Gastroesophageal sphincter (tissue), 4 donors: ENCODE measurements around the gene GPHA2. TPM values are rescaled to one million over a fixed set of nuclear protein-coding genes. Genes with fewer than 3 reads are reported as not detected.

Experiments used
- ATAC-seq: fragments of 150-250 bp; one replicate; pipeline ENCODE4 v1.9.1; 2016; ENCODE audit warnings: mild to moderate bottlenecking, moderate library complexity
- H3K27ac ChIP-seq, 4 donors: fragments of 200-600 bp; sonication (generic) in 3 of 4; 1 replicate in 3 of 4; 2 replicates in 1 of 4; pipeline ENCODE4 v1.5.1; 2016 to 2019
- H3K27me3 ChIP-seq: fragments of 200-600 bp; sonication (generic); one replicate; pipeline ENCODE4 v1.5.1; 2019
- H3K36me3 ChIP-seq, 2 donors: fragments of 200-600 bp; sonication (generic); one replicate each; pipeline ENCODE4 v1.5.1; 2019; ENCODE audit warnings: control low read depth in 1 of 2
- H3K4me1 ChIP-seq, 3 donors: fragments of 200-600 bp; sonication (generic); 1 replicate in 2 of 3; 2 replicates in 1 of 3; pipeline ENCODE4 v1.5.1; 2016 to 2019; ENCODE audit warnings: control low read depth in 2 of 3
- H3K4me3 ChIP-seq, 2 donors: fragments of 200-600 bp; sonication (generic); one replicate each; pipeline ENCODE4 v1.5.1; 2019; ENCODE audit warnings: mild to moderate bottlenecking in 1 of 2, moderate library complexity in 1 of 2
- H3K9me3 ChIP-seq, 3 donors: fragments of 200-600 bp; sonication (generic); one replicate each; pipeline ENCODE4 v1.5.1; 2017 to 2019; ENCODE audit warnings: control low read depth in 2 of 3
- CTCF ChIP-seq, 4 experiments: fragments of 200-600 bp in 2 of 4; fragments of 450-650 bp in 2 of 4; sonication (generic) in 1 of 4; IDR thresholded peaks; one replicate each; pipeline ENCODE4 v1.5.1; 2017 to 2019; ENCODE audit warnings: antibody characterized with exemption in 4 of 4, mild to moderate bottlenecking in 2 of 4, moderate library complexity in 2 of 4
- EP300 ChIP-seq: sonication (generic); formaldehyde crosslinking; IDR thresholded peaks from one replicate; pipeline ENCODE4 v1.6.1; 2017; ENCODE audit warnings: antibody characterized with exemption, mild to moderate bottlenecking
- POLR2A ChIP-seq, 2 donors: fragments of 450-650 bp; IDR thresholded peaks; one replicate each; pipeline ENCODE4 v1.6.1; 2017; ENCODE audit warnings: antibody characterized with exemption in 2 of 2, mild to moderate bottlenecking in 2 of 2, moderate library complexity in 1 of 2
- POLR2AphosphoS5 ChIP-seq: sonication (generic); formaldehyde crosslinking; IDR thresholded peaks from one replicate; pipeline ENCODE4 v1.6.1; 2017; ENCODE audit warnings: antibody characterized with exemption
- WGBS, 2 donors: methylation state at CpG; one replicate each; pipeline ENCODE4 v1.1.5; 2018; ENCODE audit warnings: low coverage in 1 of 2; 5-methylcytosine and 5-hydroxymethylcytosine counted together
- total RNA-seq, 4 donors: library from RNA; depleted of rRNA; stranded (reverse); fragments of >200 nt; gene quantifications; one replicate each; pipeline ENCODE4 v1.1.0, GENCODE V29; 2016

The GPHA2 gene
- total RNA-seq, 4 donors from 2014 or later: not detected

DNA sequence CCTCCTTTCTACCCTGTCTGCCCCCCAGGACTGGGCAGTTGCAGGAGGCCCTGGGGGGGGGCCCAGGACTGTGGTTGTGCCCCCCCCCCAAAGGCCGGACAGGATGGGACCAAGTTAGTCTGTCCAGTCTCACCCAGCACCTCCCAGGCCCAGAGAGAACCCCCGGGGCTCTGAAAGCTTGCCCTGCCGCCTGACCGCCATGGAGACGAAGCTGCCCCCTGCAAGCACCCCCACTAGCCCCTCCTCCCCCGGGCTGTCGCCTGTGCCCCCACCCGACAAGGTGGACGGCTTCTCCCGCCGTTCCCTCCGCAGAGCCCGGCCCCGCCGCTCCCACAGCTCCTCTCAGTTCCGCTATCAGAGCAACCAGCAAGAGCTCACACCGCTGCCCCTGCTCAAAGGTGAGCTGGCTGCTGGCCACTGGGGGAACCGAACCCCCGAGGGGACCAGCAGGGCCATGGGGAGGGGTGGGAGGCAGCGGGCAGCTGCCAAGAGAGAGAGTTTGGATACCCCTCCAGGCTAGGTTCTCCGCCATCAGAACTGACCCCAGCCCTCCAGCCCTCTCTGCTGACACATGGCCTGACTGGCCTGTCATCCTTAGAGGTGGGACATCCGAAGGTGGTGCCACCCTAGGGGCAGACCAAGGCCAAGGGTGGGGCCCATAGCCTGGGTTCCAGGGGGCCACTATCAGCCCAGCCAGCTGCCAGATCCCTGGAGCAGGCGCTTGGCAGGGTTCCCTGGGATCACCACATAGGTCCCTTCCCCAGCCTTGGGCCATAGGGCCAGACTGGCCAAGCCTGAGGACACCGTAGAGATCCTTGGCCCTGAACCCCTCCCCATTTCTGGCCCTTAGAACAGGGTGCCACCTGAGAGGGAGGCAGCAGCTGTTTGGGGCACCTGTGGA, 9.9 kb downstream of the GPHA2 start:
- 50% methylated on average over 1 of the region's 24 CpGs; no CpG with 5 or more reads in 1 of the 2 donors for WGBS, 2 donors
- H3K36me3 ChIP-seq: peaks cover 0 to 43% of the 10 kb centered on the region in 2 donors
- H3K27me3 ChIP-seq: no peaks in the 10 kb centered on the region
- peak overlapping the region in 2 of 4 donors; percentile 91 to 97 for H3K27ac ChIP-seq
- ATAC-seq: no peak
- TF ChIP-seq CTCF (IDR thresholded peaks at IDR 0.05): no peak
- no peak for TF ChIP-seq POLR2A (IDR thresholded peaks at IDR 0.05)
- TF ChIP-seq EP300: no peak
- TF ChIP-seq POLR2AphosphoS5: no peak
- no peaks in the 10 kb centered on the region for H3K9me3 ChIP-seq
- peaks cover 0 to 36% (median 20%) of the 10 kb centered on the region in 3 donors for H3K4me1 ChIP-seq
- H3K4me3 ChIP-seq: peak overlapping the region; percentile 95 to 97

- ATAC-seq: no peak
- Histone ChIP-seq H3K4me3 (peak overlapping the region; percentile 95 to 97), H3K36me3 (peaks cover 0 to 34% of the 10 kb centered on the region in 2 donors), H3K27me3 (no peaks in the 10 kb centered on the region), H3K9me3 (no peaks in the 10 kb centered on the region), H3K4me1 (peaks cover 0 to 36% (median 20%) of the 10 kb centered on the region in 3 donors), H3K27ac (peak overlapping the region; percentile 81 to 97 (median 93))
- no CpG with 5 or more reads among the region's 24 CpGs for WGBS, 2 donors
- TF ChIP-seq POLR2A (IDR thresholded peaks at IDR 0.05) (no peak), POLR2AphosphoS5 (no peak), CTCF (IDR thresholded peaks at IDR 0.05) (no peak), EP300 (no peak)
These were observed 10.8 kb downstream of the GPHA2 start for GRCh38 chr11:64924910-64925284.

- no peaks in the 10 kb centered on the region for H3K27me3 ChIP-seq
These were observed 11.5 kb downstream of the GPHA2 start, which contains the start of gene PPP2R5B for GRCh38 chr11:64923944-64924909. TSS of gene PPP2R5B (plus strand) at chr11:64924689. CDS start at chr11:64925735, 1,046 bp downstream.

More at GRCh38 chr11:64923944-64924909, 11.5 kb downstream of the GPHA2 start, which contains the start of gene PPP2R5B:
- Histone ChIP-seq H3K36me3 (peaks cover 0 to 27% of the 10 kb centered on the region in 2 donors), H3K4me1 (peaks cover 0 to 36% (median 20%) of the 10 kb centered on the region in 3 donors), H3K27ac (peak within 1 kb of the TSS; percentile 81 to 97 (median 93)), H3K9me3 (no peaks in the 10 kb centered on the region), H3K4me3 (peak within 1 kb of the TSS; percentile 95 to 97)
- TF ChIP-seq EP300: no peak
- peak; percentile 87 to 88 for TF ChIP-seq POLR2A (IDR thresholded peaks at IDR 0.05)
- TF ChIP-seq CTCF (IDR thresholded peaks at IDR 0.05): peak in 1 of 4 experiments; percentile 17
- peak; percentile 91 for TF ChIP-seq POLR2AphosphoS5
- 0% methylated on average over 2 to 4 of the region's 47 CpGs for WGBS, 2 donors
- peak; percentile 98 for ATAC-seq
